Activated CD8-positive, alpha-beta memory T cell treated with anti-CD3 and anti-CD28 coated beads, Interleukin-2, amount 50 U/mL, for 1 hour (primary cell): ENCODE results near the gene EIF2D.

ENCODE experiments used
- DNase-seq: peaks from one replicate; pipeline ENCODE4 v3.0.0-alpha.2; 2020; ENCODE audit errors: extremely low read depth

Gene EIF2D

DNA sequence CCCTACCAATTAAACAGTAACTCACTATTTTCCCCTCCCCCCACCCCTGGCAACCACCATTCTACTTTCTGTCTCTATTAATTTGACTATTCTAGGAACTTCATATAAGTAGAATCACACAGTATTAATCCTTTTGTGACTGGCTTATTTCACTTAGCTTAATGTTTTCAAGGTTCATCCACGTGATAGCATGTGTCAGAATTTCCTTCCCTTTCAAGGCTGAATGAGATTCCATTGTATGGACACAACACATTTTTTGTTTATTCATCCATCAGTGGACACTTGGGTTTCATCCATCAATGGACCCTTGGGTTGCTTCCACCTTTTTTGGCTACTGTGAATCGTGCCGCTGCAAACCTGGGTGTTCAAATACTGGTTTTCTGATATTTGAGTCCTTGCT lies 41.7 kb downstream of the EIF2D start:
- no peak for DNase-seq

DNA sequence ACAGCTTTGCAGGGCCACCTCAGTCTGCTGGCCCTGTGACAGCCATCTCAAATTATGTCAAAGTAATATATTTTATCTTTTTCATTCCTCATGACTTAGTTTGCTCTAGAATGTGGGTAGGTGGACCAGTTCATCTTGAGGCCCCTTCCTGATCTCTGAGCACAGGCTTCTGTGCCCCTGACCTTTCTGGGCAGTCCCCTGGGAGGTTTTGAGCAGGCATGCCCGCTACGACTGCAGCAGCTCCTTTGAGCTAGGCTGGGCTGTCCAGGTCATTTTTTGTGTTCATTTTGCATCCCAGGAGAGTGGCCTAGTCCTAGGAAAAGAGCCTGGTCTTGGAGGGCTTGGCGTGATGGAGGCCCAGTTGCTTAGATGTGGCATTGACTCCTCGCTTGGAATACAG lies 42.7 kb downstream of the EIF2D start:
- DNase-seq = no peak

DNA sequence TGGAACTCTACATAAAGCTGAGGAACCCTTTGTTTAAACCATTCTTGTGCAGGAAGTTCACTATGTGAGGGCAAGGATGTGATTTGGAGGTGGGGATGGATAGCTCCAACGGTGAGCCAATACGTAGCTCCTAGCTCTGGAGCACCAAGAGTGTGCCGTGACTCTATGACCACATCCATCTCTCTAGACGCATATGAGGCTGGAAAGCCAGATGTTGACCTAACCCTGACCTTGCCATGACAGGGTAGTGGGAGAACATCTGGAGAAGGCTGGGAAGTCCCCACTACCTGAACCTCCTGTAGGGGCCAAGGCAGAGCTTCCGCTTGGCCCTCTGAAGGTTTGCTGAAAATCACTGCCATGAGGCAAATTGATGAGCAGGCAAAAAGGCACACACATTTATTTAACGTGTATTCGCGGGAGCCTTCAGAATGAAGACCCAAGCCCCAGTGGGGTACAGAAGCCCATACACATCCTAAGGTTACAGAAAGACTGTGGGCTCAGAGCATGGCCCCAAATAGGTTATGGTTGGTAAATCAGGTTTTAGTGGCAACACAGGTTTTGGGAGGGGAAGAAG lies 43.4 kb downstream of the EIF2D start:
- no peak for DNase-seq

DNA sequence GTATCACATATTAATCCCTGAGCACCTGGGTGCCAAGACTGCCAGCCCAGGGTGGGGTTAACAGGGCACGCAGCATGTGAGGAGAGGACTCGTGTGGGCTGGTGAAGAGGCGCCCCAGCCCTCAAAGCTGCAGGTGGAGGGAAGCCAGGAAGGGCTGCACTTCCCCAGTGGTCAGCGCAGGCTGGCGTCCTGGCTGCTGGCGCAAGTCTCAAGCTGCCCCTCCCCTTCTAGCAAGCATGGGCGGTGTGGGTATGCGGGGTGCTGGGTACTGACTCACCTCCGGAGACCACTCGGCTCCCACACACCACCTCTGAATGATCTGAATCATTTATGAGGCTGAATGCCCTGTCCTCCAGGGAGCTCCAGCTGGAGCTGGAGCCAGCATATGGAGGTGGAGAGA lies 44.0 kb downstream of the EIF2D start:
- DNase-seq = no peak

DNA sequence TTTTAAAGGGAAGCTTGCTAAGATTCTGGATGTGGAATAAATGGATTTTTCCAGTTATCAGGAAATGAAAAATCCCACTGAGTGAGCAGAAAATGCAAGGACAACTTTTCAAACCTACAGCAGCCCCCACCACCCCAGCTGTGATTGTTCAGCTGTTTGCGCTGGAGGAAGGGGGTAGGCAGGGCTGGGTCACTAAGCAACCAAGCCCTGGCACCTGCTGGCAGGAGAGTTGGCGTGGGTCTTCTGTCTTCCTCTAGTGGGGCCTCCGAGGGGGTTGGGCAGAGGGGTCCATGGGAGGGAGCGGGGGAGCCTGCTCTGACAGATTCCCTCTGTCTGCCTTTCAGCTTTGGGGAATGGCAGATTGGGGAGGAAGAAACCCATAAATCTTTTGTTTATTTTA lies 45.3 kb downstream of the EIF2D start:
- DNase-seq = no peak

DNA sequence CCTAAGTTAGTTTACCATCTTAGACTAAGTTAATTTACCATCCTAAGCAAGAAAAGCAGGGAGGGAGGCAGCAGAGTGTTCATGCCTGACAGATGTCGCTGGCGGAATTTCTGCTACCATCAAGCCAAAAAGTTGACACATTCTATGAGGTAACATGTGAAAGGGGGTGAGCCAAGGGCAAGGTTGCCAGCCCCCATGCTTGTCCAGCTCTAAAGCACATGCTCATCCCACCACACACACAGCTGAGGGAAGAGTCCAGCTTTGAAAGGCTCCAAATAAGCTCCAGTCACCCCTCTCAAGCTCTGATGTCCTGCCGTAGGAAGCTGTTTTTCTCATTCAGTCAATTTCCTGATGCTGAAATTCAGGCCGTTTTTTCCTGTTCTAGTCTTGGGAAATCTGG lies 46.3 kb downstream of the EIF2D start:
- DNase-seq = no peak

DNA sequence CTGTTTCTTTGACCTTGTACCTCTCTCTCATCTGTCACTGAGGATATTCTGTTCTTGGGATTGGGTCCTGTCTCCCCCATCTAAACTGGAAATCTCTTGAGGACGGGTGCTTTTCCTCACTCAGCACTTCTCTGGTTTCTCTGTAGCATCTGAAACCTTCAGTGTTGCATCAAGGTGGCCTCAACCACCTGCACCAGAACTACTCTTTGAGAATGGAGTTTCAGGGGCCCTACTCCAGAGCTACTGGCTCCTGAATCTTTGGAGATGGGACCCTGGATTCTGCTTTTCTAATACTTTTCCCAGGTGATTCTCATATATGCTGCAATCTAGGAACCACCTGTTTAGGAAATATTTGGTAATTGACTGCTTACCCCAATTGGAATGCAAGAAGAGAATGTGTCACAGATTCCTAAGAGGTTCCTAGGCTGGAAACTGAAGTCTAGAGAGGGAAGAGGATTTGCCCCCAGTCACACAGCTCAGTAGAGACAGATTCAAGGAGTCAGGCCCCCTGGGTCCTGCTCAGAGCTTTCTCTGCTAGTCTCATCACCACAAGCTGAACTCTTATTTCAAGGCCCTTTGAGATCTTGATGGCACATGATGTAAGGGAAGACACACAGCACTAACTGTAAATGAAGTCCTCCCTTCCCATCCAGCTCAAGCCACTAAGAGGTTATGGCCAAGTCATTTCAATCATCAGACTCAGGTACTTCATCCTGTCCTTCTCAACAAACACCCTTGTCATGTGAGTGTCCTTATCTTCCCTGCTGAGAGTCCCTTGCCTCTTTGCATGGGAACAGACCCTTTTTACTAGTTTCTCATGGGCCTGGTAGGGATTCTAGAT lies 48.7 kb downstream of the EIF2D start:
- DNase-seq = no peak

DNA sequence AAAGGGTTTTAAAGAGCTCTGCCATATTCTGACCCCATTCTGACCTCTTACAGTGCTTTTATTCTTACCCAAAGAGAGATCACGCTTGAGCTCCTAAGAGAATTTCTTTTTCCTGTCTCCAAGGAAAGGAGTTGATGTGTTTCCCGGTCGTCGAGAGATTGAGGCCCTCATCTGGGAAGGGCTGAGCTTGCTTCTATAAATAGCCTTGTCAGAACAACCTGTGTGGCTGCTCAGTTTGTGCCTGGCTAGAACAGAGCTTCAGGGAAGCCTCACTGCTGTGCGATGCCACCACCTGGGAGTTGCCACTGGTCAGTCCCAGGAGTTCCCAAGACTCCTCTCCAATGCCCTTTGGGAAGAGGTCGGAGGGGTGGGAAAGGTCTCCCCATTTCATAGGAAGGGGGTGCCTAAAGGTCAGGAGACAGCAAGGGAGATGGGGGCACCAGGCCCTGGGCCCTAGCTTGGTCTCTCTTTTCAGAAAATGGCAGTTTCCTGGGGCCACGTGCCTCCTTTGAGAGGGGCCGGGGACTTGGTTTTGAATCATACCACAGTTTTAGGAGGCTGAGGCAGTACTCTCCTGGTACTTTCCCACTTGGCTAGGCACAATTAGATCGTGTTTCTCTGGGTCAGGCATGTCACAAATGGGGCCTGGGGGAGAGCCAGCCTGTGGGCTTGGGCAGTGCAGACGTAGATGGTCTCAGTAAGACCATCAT lies 52.1 kb downstream of the EIF2D start:
- no peak for DNase-seq

DNA sequence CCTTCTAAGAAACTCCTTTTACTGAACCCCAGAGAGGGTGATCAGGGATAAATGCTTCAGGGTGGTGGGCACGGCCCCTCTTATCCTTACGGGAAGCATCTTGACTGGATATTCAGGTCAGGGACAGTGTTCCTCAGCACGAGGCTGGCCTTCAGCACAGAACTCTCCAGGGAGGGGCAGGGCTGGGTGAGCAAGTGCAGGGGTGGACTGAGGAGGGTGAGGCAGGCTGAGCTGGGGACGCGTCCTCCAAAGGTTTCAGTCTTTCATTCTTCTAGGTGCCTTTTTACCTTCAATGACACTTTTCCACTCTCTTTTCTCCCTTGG lies 52.6 kb downstream of the EIF2D start:
- DNase-seq = no peak

DNA sequence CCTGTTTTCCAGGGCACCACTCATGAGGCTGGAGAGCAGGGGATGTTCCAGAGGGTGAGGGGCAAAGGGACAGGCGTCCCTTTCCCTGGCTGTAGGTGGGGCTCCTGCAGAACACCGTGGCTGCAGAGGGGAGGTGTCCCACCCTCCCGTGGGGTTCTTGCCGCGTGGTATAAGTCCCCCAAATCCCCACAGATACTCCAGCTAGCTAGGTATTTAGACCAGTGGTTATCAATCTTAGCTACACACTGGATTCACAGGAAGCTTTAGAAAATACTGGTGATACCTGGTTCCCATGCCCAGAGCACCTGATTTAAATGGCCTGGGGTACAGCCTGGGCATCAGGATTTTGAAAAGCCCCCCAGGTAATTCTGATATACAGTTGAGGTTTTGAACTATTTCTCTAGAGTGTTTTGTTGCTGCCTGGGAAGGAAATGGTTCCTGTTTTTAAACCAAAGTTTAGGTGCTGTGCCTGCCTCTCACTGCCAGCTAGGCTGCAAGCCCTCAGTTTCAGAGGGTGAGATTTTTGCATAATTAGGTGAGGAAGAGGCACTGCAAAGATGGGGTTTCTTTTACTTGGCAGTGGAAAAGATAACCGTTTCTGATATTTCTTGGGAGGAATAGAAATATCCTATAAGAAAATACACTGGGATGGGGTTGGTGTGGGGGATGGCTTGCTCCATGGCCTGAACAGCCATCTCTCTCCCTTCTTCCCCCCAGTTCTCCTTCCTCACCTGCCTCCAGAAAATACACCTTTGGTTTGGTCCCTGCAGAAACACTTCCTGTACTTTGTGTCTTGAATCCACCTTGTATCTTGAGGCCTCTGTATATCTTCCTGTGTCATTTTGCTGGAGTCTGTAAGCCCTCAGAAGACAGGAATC lies 53.2 kb downstream of the EIF2D start:
- DNase-seq = no peak

DNA sequence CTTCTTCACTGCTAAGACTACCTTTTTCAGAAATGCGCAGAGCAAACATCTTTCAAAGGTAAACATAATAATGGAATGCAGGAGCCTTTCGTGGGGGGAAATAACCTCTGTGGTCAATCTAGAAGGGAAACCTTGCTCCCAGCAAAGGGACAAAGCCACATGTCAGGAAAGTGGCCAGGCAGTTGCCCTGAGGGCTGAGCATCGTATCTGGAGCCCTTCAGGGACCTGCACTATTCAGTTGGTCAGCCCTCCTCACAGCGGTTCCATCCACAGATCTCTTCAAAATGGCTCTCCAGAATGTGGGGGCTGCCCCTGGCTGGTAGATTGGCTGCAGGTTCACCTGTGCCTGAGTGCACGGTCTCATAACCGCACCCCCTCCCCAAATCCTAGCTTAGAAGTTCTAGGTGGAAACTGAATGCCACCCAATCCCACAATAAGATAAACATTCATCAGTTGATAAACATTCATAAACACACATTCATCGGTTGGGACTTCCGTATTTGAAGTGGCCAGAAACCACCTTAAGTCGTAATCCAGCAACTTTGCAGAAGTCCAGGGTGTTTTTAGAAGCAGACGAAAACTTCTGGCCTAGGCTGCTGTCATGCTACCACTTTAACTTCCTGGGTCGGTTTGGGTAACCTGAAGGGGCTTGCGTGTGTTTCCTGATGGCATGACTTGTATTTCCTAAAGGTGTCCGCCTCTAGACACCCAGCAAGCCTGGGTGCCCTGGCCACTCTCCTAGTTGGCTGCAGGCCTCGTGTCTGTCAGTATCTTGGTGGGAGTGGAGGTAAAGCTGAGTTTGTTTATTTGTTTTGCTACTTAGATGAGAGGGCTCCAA lies 54.4 kb downstream of the EIF2D start:
- no peak for DNase-seq

DNA sequence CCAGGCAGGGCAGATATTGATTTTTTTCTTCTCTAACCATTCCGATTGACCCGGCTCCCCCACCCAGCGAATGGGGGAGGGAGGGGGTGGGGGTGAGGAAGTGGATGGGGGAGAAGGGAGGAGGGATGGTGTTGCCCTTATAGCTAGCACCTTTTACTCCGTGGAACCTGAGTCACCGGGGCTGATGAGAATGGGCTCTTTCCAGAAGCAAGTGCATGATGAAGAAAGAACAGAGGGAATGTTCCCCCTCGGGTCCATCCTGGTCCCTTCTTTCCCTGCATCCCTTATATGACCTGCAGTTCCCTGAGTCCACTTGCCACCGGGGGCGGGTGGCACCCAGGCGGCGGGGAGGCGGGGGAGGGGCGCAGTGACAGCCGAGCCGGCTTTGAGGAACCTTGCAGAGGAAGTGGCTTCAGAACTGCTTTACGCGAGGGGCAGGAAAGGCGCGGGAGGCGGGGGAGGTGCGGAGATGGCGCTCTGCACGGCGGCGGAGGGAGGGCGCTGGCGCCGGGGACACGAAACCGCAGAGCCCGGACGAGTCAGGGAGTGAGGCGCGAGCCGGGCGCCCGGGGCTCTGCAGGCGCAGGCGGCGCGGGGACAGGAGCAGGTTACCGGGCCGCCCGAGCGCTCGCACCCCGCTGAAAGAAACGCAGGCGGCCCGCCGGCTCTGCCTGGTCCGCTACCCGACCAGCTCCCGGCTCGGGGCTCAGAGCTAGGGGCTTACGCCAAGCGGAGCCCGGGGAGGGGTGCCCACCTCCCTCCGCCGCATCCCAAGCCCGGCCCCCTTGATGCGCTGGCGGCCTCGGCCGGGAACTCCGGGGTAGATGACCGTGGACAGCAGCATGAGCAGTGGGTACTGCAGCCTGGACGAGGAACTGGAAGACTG lies 55.3 kb downstream of the EIF2D start:
- peak; percentile 81 for DNase-seq

DNA sequence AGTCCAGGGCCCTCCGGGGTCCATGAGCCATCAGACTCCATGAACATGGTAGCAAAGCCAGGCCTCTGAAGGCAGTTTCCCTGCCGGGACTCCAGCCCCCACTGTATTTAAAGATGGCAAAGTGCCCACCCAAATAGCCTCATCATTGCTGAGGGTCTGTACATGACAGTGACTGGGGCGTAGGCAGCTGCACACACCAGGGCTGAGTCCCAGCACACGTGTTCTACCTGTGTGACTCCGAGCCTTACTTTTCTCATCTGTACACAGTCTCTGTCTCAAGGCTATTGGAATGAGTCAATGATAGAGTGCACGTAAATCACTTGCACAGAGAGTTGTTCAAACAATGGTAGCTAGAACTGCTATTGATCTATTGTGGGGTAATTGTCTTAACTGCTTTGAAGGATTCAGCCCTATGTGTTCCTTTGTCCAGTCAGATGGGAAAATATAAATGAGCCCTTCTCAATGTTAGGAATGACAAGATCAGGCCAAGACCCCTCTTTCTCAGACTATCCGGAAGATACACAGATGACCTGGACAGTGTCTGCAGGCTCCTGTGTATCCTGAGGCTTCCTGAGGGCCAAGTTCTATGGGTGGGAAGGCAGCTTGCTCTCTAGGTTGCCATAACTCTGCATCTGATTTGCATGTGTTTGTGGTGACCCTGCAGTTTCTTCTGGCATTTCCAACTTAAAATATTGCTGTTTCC lies 56.1 kb downstream of the EIF2D start:
- DNase-seq = no peak

DNA sequence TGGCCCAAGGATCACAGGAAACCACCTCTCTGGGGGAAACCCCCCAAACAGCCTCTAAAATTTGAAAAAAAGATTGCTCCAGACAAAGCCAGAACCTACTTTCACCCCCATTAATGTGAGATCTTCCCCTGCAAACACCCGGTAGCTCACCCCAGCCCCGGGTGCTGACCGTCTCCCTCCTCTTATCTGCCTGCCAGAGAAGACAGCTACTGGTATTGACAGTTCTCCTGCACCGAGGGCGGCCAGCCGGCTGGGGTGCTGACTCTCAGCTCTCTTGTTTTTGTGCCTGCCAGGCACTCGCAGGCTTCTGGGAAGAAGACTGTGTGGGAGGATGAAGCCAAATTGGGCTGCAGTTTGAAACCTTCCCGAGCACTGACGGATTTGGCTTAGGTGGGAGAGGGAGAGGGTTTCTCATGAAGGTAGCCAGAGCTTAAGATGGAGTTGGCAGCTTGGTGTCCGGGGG lies 56.8 kb downstream of the EIF2D start:
- DNase-seq = no peak

DNA sequence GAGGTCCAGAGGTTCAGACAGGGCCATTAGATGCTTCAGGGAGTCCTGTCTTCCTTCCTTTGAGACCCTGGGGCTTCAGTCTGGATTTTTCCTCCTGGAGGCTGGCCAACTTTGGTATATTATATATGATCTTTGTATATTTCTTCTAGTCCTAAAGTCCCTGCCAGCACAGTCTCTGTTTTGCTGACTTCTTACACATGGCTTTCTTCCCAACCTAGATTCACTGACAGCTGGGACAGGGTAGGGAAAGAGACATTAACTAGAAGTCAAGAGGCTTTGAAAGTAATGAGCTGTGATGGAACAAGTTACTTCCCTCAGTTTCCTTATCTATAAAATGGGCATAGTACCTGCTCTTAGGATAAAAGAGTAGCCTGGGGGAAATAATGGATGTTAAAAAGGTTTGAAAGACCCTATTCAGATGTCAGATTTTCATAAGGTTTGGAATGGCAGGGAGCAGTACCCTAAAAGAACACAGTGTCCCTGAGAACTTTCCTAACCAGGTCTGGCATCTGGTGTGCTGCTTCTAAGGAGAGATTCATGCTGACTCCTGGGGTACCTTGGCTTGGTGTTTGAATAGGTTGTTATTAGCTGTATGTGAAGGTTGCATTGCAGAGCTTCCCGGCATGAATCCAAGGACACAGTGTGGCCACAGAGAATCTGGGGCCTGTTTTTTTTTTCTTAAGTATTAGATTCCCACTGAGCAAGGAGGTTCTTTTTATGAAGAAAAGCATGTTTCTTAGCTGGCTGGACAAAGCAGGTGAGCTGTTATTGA lies 57.4 kb downstream of the EIF2D start:
- DNase-seq = no peak

DNA sequence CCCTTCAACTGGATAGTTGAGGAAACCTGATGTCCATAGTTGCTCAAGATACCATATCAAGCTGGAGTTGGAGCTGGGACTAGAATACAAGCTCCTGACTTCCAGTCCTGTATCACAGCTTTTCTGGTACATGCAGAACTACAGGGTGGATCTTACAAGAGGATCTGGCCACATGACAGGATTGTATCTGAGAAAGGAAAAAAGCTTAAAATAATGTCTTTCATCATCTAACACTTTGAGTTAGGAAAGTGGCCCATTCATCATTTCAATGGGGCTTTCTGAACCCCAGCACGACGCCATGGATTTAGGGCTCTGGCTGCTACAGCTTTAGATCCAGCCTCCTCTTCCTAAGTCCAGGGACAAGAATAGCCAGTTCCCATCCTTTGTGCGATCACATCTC lies 58.1 kb downstream of the EIF2D start:
- DNase-seq = no peak

DNA sequence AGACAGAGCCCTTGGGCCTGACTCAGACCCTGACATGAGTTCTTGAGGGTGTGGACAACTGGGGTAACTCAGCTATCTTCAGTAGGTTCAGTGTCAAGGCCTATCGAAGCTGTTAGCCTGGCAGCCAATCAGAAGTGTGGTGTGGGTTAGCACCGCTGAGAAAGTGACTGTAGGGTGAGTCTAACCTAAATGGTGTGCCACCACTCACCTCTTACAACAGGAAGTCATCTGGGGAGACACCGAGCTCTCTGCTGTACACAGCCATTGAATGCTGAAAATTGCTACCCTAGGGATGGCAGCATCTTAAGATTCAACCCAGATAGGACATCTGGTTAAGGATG lies 60.3 kb downstream of the EIF2D start:
- peak; percentile 72 for DNase-seq

DNA sequence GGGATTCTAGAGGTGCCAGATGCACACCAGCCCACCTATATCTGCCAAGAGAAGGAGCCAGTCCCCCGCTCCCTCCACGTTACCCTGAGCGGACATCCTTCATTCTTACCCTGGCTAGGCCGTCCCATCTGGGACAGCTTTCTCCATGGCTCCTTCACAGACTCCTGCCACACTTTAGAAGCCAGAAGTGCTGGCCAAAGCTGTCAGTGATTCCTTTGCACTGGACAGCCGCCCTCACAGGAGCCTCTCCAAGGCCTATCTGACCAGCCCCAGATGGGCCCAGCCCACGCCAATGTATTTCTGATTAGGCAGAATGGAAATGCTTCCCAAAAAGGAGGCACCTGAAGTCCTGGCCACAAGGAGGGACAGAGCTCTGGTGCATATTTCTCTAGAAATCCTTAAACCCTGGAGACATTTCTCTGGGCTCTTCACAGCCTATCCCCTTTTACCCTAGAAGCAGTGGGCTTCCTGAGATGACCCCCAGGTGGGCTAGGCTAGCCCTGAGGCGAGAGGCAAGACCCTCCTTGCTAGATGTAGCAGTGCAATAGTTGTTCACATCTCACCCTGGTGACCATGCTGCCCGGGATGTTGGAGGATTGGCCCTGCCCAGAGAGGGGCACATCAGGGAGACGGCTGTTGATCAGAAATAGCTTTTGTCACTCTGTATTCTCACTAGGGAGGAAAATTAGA lies 60.8 kb downstream of the EIF2D start:
- DNase-seq = no peak
